ENCODE measurements around the gene RAD23A. TPM values are rescaled to one million over a fixed set of nuclear protein-coding genes. Genes with fewer than 3 reads are reported as not detected.

Gene RAD23A
- polyA plus RNA-seq, 1 experiment: 36.2 TPM

DNA sequence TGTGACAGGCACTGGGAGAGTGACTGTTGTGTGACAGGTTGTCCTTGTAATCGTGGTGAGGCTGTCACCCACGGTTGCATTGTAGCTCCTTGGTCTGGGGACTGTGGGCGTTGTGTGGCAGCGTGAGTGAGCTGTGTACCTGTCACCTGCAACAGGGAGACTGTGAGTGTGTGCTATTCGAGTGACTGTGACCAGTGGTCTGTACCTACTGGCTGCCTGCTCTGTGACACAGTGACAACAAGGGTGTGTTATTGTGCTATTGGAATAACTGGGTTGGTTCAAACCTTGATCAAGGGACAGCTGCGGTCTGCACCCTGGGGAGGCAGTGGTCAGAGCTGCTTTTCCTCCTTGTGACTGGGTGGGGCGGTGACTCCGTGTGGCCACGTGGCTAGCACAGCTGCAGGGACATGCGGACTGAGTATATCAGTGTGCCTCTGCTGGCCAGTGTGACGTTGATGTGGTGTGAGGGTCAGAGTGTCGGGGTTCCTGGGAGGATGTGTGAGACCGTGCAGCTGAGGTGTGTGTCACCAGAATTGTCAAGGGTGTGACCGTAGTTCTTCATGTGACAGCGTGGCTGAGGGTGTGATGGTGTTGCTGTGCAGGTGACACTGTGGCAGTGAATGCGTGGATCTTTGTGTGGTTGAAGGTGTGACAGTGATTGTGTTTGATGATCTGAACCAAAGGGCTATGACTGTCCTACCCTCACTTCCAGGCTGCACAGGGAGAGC, 39.6 kb downstream of the RAD23A start:
- Histone ChIP-seq H3K4me3 (ENCODE audit: low read depth, low read length) (no peak overlapping the region), H3K9me3 (ENCODE audit: control insufficient read depth, insufficient read depth, low read length) (peaks cover 8% of the 10 kb centered on the region; the same call in 1 of the 2 replicates), H3K27ac (ENCODE audit: low read depth, low read length) (no peak overlapping the region), H3K27me3 (ENCODE audit: control insufficient read depth, insufficient read depth, low read length) (no peaks in the 10 kb centered on the region)
- ChIA-PET CTCF (interaction anchor here (2.6 to 4.9 kb wide), 2 partner anchors 76 to 109 kb away, joined by 24 to 69 read pairs; no protein-coding TSS in a partner anchor), POLR2A (no interaction called here)
- TF ChIP-seq, protein P1, sequence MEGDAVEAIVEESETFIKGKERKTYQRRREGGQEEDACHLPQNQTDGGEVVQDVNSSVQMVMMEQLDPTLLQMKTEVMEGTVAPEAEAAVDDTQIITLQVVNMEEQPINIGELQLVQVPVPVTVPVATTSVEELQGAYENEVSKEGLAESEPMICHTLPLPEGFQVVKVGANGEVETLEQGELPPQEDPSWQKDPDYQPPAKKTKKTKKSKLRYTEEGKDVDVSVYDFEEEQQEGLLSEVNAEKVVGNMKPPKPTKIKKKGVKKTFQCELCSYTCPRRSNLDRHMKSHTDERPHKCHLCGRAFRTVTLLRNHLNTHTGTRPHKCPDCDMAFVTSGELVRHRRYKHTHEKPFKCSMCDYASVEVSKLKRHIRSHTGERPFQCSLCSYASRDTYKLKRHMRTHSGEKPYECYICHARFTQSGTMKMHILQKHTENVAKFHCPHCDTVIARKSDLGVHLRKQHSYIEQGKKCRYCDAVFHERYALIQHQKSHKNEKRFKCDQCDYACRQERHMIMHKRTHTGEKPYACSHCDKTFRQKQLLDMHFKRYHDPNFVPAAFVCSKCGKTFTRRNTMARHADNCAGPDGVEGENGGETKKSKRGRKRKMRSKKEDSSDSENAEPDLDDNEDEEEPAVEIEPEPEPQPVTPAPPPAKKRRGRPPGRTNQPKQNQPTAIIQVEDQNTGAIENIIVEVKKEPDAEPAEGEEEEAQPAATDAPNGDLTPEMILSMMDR (IDR thresholded peaks at IDR 0.05; ENCODE audit: low read depth, low read length): no peak
- no peak for DNase-seq (ENCODE audit: low read depth, low spot score)

DNA sequence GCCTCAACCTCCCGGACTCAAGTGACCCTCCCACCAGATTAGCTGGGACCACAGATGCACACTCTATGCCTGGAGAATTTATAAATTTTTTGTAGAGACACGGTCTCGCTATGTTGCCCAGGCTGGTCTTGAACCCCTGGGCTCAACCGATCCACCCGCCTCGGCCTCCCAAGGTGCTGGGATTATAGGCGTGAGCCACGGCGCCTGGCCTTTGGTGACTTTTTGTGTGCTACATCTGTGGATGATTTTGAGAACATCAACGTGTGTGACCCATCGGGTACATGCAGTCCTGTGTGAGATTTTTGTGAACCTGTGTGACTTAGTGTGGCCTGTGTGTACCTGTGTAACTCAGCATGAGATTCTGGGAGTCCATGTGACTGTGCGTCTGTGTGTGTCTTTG, 41.1 kb downstream of the RAD23A start:
- CTCF ChIA-PET: interaction anchor here (1.0 kb wide), 1 partner anchor 22 kb away, joined by 3 read pairs; no protein-coding TSS in a partner anchor
- Histone ChIP-seq H3K27me3 (ENCODE audit: control insufficient read depth, insufficient read depth, low read length) (no peaks in the 10 kb centered on the region), H3K9me3 (ENCODE audit: control insufficient read depth, insufficient read depth, low read length) (peaks cover 8% of the 10 kb centered on the region; the same call in 1 of the 2 replicates), H3K27ac (ENCODE audit: low read depth, low read length) (no peak overlapping the region), H3K4me3 (ENCODE audit: low read depth, low read length) (no peak overlapping the region)
- no peak for DNase-seq (ENCODE audit: low read depth, low spot score)
- POLR2A ChIA-PET: no interaction called here
- TF ChIP-seq, protein P1 (IDR thresholded peaks at IDR 0.05; ENCODE audit: low read depth, low read length): no peak

DNA sequence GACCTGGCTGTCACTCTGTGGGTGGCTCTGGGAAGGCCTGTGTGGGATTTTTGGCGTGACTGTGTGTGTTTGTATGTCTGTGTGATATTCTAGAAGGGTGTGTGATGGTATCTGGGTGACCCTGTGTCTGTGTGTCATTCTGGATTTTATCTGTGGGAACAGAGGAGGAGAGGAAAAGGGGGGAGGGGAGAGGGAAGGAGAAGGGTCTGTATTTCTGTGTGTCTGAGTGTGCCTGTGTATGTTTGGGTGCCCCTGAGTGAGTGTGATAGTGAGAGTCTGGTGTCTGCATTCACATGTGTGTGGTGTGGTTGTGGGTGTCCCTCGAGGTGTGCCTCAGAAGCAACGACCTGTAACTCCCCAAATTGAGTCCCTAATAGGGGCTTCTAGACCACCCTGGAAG, 41.5 kb downstream of the RAD23A start:
- Histone ChIP-seq H3K27ac (ENCODE audit: low read depth, low read length) (no peak overlapping the region), H3K9me3 (ENCODE audit: control insufficient read depth, insufficient read depth, low read length) (peaks cover 8% of the 10 kb centered on the region; the same call in 1 of the 2 replicates), H3K27me3 (ENCODE audit: control insufficient read depth, insufficient read depth, low read length) (no peaks in the 10 kb centered on the region), H3K4me3 (ENCODE audit: low read depth, low read length) (no peak overlapping the region)
- no peak for DNase-seq (ENCODE audit: low read depth, low spot score)
- ChIA-PET CTCF (no interaction called here), POLR2A (no interaction called here)
- TF ChIP-seq, protein P1 (IDR thresholded peaks at IDR 0.05; ENCODE audit: low read depth, low read length): no peak

DNA sequence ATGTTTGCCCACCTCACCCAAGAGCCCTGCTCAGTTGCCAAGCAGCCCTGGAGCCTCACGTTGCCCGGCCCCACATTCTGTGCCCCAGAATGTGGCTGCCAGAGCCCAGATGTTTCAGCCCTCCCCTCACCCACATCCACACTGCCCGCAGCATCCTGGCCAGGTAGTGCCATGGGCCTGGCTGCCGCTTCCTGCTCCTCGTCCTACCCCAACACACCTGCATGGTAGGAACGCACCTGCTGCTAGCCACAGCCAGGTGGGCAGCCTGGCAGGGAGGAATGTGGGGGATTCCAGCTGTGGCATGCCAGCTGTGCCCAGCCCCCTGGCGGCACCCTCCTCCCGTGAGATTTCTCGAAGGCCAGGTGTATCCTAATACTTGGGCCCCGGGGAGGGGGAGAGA, 42.1 kb downstream of the RAD23A start:
- no peak overlapping the region for H3K27ac ChIP-seq (ENCODE audit: low read depth, low read length)
- H3K9me3 ChIP-seq (ENCODE audit: control insufficient read depth, insufficient read depth, low read length): peaks cover 8% of the 10 kb centered on the region; the same call in 1 of the 2 replicates
- no peaks in the 10 kb centered on the region for H3K27me3 ChIP-seq (ENCODE audit: control insufficient read depth, insufficient read depth, low read length)
- ChIA-PET CTCF (no interaction called here), POLR2A (no interaction called here)
- TF ChIP-seq, protein P1 (IDR thresholded peaks at IDR 0.05; ENCODE audit: low read depth, low read length): no peak
- DNase-seq (ENCODE audit: low read depth, low spot score): no peak
- no peak overlapping the region for H3K4me3 ChIP-seq (ENCODE audit: low read depth, low read length)

DNA sequence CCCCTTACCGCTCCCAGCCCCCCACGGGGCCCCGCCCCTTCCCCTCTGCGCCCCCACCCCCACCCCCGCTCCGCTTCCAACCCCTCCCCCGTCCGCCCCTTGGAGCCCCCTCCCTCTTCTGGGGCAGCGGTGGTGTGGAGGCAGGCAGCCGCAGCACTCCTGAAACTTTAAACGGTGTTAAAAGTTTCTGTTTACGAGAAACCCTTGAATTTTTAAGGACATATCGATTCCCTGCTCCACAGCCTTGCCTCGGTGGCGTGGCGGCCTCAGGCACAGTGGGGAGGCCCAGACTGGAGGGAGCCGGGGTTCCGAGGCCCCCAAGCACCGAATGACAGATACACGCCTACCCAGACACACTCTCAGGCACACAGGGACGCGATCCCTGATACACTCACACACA, 44.8 kb downstream of the RAD23A start:
- peaks cover 8% of the 10 kb centered on the region; the same call in 1 of the 2 replicates for H3K9me3 ChIP-seq (ENCODE audit: control insufficient read depth, insufficient read depth, low read length)
- no peak overlapping the region for H3K27ac ChIP-seq (ENCODE audit: low read depth, low read length)
- TF ChIP-seq, protein P1 (IDR thresholded peaks at IDR 0.05; ENCODE audit: low read depth, low read length): no peak
- CTCF ChIA-PET: no interaction called here
- DNase-seq (ENCODE audit: low read depth, low spot score): no peak
- H3K4me3 ChIP-seq (ENCODE audit: low read depth, low read length): no peak overlapping the region
- POLR2A ChIA-PET: no interaction called here
- no peaks in the 10 kb centered on the region for H3K27me3 ChIP-seq (ENCODE audit: control insufficient read depth, insufficient read depth, low read length)

All from AG04450 (cell line).